PC-9 (cell line): ENCODE results near the gene BORCS5. TPM values are rescaled to one million over a fixed set of nuclear protein-coding genes. Genes with fewer than 3 reads are reported as not detected.

Experiments used
- BruUV-seq: library from RNA; stranded (reverse); fragments of 400-500 nt; replicated peaks from 2 replicates; lab custom pipeline; 2021; lab: Mats Ljungman, UMichigan
- CTCF ChIA-PET: fragments of 300-600 bp; sonication (Branson Sonifier 250); formaldehyde crosslinking; loops from one replicate; lab custom pipeline; 2022; ENCODE audit warnings: antibody characterized with exemption; lab: Charles Lee
- POLR2A ChIA-PET: fragments of 300-600 bp; sonication (Branson Sonifier 250); formaldehyde crosslinking; loops from one replicate; lab custom pipeline; 2022; ENCODE audit warnings: antibody characterized with exemption; ENCODE audit not compliant: unreplicated experiment; lab: Charles Lee
- DNase-seq, 2 experiments: peaks; one replicate each; pipeline versions ENCODE4 v3.0.0 to v3.0.0-alpha.2; 2015 to 2022; ENCODE audit warnings: mixed read lengths in 1 of 2
- H2AFZ ChIP-seq: fragments of 200-600 bp; sonication (generic); 2 replicates; pipeline ENCODE4 v1.8.1; 2017; ENCODE audit warnings: antibody characterized with exemption
- H3F3A ChIP-seq: fragments of 200-600 bp; sonication (generic); 2 replicates; pipeline ENCODE4 v1.8.1; 2017; ENCODE audit warnings: antibody characterized with exemption, mild to moderate bottlenecking, low read depth; ENCODE audit not compliant: insufficient read depth
- H3K27ac ChIP-seq: fragments of 200-600 bp; sonication (generic); 2 replicates; pipeline ENCODE4 v1.6.1; 2016; ENCODE audit warnings: mixed run types
- H3K27me3 ChIP-seq: fragments of 200-600 bp; sonication (generic); 2 replicates; pipeline ENCODE4 v1.6.1; 2016; ENCODE audit warnings: low read depth, mixed run types; ENCODE audit not compliant: insufficient read depth
- H3K36me3 ChIP-seq: fragments of 200-600 bp; sonication (generic); 2 replicates; pipeline ENCODE4 v1.6.1; 2016; ENCODE audit warnings: low read depth, mixed run types
- H3K4me1 ChIP-seq: fragments of 200-600 bp; sonication (generic); replicated peaks from 2 replicates; pipeline ENCODE4 v1.6.1; 2016; ENCODE audit warnings: mixed run types; ENCODE audit not compliant: insufficient read depth
- H3K4me2 ChIP-seq: fragments of 200-600 bp; sonication (generic); 2 replicates; pipeline ENCODE4 v1.6.1; 2017; ENCODE audit warnings: mixed run types
- H3K4me3 ChIP-seq: fragments of 200-600 bp; sonication (generic); 2 replicates; pipeline ENCODE4 v1.6.1; 2016; ENCODE audit warnings: mixed run types
- H3K79me2 ChIP-seq: fragments of 200-600 bp; sonication (generic); 2 replicates; pipeline ENCODE4 v1.6.1; 2017; ENCODE audit warnings: low read depth, mixed run types
- H3K9me2 ChIP-seq: fragments of 200-600 bp; sonication (generic); 2 replicates; pipeline ENCODE4 v1.8.1; 2017; ENCODE audit warnings: mild to moderate bottlenecking; ENCODE audit not compliant: insufficient read depth
- H3K9me3 ChIP-seq: fragments of 200-600 bp; sonication (generic); 2 replicates; pipeline ENCODE4 v1.8.1; 2016; ENCODE audit warnings: low read depth; ENCODE audit not compliant: insufficient read depth
- H4K20me1 ChIP-seq: fragments of 200-600 bp; sonication (generic); 2 replicates; pipeline ENCODE4 v1.8.1; 2017; ENCODE audit not compliant: insufficient read depth
- EZH2 ChIP-seq: fragments of 200-600 bp; sonication (generic); IDR thresholded peaks from 2 replicates; pipeline ENCODE4 v1.8.0; 2017; ENCODE audit warnings: antibody characterized with exemption, low read depth
- intact Hi-C: fragments of 100-400 bp; cut with micrococcal nuclease; formaldehyde crosslinking; loops from one replicate; pipeline ENCODE4 v1.10.0; 2022; ENCODE audit not compliant: unreplicated experiment
- total RNA-seq: library from RNA; stranded (reverse); gene quantifications from 2 replicates; pipeline ENCODE4 v1.2.3, GENCODE V29; 2021
- TF ChIP-seq, protein P1 (sequence below): fragments of 200-600 bp; sonication (generic); conservative IDR thresholded peaks from 2 replicates; pipeline ENCODE4 v1.6.1; 2017; ENCODE audit warnings: mixed run types, antibody characterized with exemption, mild to moderate bottlenecking, moderate library complexity

BORCS5 gene
- total RNA-seq, 1 experiment from 2014 or later = 19.7 TPM

GRCh38 chr12:12365931-12366431 lies 9.1 kb downstream of the BORCS5 start:
- Histone ChIP-seq H3K27ac (0 out of 2 replicates have a peak overlapping the region, but pooled peaks have one; percentile 12), H3K27me3 (no peaks in the 10 kb centered on the region), H3K4me1 (peaks cover 9% of the 10 kb centered on the region; the same call in 1 of the 2 replicates), H3K36me3 (no peaks in the 10 kb centered on the region), H3K4me2 (no peak overlapping the region), H2AFZ (no peak overlapping the region), H3K9me2 (no peaks in the 10 kb centered on the region), H4K20me1 (no peaks in the 10 kb centered on the region), H3K4me3 (no peak overlapping the region), H3K9me3 (no peaks in the 10 kb centered on the region), H3F3A (no peaks in the 10 kb centered on the region; the same call in 1 of the 2 replicates), H3K79me2 (no peaks in the 10 kb centered on the region)
- TF ChIP-seq, protein P1, sequence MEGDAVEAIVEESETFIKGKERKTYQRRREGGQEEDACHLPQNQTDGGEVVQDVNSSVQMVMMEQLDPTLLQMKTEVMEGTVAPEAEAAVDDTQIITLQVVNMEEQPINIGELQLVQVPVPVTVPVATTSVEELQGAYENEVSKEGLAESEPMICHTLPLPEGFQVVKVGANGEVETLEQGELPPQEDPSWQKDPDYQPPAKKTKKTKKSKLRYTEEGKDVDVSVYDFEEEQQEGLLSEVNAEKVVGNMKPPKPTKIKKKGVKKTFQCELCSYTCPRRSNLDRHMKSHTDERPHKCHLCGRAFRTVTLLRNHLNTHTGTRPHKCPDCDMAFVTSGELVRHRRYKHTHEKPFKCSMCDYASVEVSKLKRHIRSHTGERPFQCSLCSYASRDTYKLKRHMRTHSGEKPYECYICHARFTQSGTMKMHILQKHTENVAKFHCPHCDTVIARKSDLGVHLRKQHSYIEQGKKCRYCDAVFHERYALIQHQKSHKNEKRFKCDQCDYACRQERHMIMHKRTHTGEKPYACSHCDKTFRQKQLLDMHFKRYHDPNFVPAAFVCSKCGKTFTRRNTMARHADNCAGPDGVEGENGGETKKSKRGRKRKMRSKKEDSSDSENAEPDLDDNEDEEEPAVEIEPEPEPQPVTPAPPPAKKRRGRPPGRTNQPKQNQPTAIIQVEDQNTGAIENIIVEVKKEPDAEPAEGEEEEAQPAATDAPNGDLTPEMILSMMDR = no peak
- no peak for TF ChIP-seq EZH2
- BruUV-seq = no TSS peak
- intact Hi-C loops = no loop called here
- POLR2A ChIA-PET = interaction anchor here (0.6 to 0.7 kb wide), 2 partner anchors 190 to 234 kb away, joined by 3 to 19 read pairs; no protein-coding TSS in a partner anchor
- DNase-seq = no peak
- CTCF ChIA-PET = interaction anchor here (0.7 kb wide), 1 partner anchor 28 kb away, joined by 4 read pairs; no protein-coding TSS in a partner anchor

GRCh38 chr12:12366701-12367481 lies 10.0 kb downstream of the BORCS5 start:
- BruUV-seq = no TSS peak
- Histone ChIP-seq H3K27ac (no peak overlapping the region), H3F3A (no peaks in the 10 kb centered on the region; the same call in 1 of the 2 replicates), H3K79me2 (no peaks in the 10 kb centered on the region), H3K4me2 (no peak overlapping the region), H2AFZ (no peak overlapping the region), H3K9me2 (no peaks in the 10 kb centered on the region), H3K9me3 (no peaks in the 10 kb centered on the region), H3K4me3 (no peak overlapping the region), H3K27me3 (no peaks in the 10 kb centered on the region), H4K20me1 (no peaks in the 10 kb centered on the region), H3K36me3 (no peaks in the 10 kb centered on the region), H3K4me1 (peaks cover 9% of the 10 kb centered on the region; the same call in 1 of the 2 replicates)
- CTCF ChIA-PET = no interaction called here
- intact Hi-C loops = no loop called here
- TF ChIP-seq, protein P1 = no peak
- TF ChIP-seq EZH2 = no peak
- POLR2A ChIA-PET = interaction anchor here (0.6 to 0.7 kb wide), 3 partner anchors 299 to 409 kb away, joined by 3 to 8 read pairs (median 4); no protein-coding TSS in a partner anchor
- DNase-seq = no peak

- no peak overlapping the region for H3K4me3 ChIP-seq
- intact Hi-C loops = no loop called here
- no peaks in the 10 kb centered on the region for H3K36me3 ChIP-seq
- DNase-seq = no peak
- no peaks in the 10 kb centered on the region for H3K27me3 ChIP-seq
- ChIA-PET POLR2A (interaction anchor here (0.6 to 0.7 kb wide), 4 partner anchors 300 to 658 kb away, joined by 3 to 8 read pairs (median 4); no protein-coding TSS in a partner anchor), CTCF (no interaction called here)
- no peak overlapping the region for H3K4me2 ChIP-seq
- H3K9me2 ChIP-seq = no peaks in the 10 kb centered on the region
- BruUV-seq = no TSS peak
- no peaks in the 10 kb centered on the region; the same call in 1 of the 2 replicates for H3F3A ChIP-seq
- H3K9me3 ChIP-seq = no peaks in the 10 kb centered on the region
- no peaks in the 10 kb centered on the region for H4K20me1 ChIP-seq
- no peak overlapping the region for H3K27ac ChIP-seq
- TF ChIP-seq, protein P1 = no peak
- TF ChIP-seq EZH2 = no peak
- no peak overlapping the region for H2AFZ ChIP-seq
- H3K4me1 ChIP-seq = peaks cover 9% of the 10 kb centered on the region; the same call in 1 of the 2 replicates
- no peaks in the 10 kb centered on the region for H3K79me2 ChIP-seq
These were observed 10.7 kb downstream of the BORCS5 start for GRCh38 chr12:12367482-12367998.
